ENCODE results near the gene DDX49.

DDX49 gene

DNA sequence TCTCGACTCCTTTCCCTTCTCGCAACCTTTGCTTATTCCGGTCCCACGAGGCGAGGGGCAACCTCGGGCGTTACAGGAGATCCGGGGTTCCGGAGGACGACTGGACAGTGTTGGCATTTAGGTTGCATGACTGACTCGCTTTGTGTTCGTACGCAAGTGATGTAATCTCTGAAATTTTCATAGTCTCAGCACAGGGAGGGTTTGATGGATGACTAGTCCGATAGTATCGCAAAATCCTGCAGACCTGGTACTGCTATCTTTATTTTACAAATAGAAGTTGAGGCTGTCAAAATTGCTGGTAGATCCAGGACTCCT is 342 bp downstream of the DDX49 start:
- H3K4me3 ChIP-seq (ENCODE audit: low read depth, low read length) = peak overlapping the region; percentile 93
- no peaks in the 10 kb centered on the region for H3K9me3 ChIP-seq (ENCODE audit: control insufficient read depth, insufficient read depth, low read depth, low read length)
- no peak overlapping the region for H3K27ac ChIP-seq (ENCODE audit: low read depth, low read length)
- peaks cover 41% of the 10 kb centered on the region for H3K36me3 ChIP-seq (ENCODE audit: control insufficient read depth, insufficient read depth, low read length)
- H3K9ac ChIP-seq (ENCODE audit: low read length) = peak overlapping the region; percentile 90
- H3K4me1 ChIP-seq (ENCODE audit: control insufficient read depth, insufficient read depth, low read length) = no peaks in the 10 kb centered on the region
- H3K27me3 ChIP-seq (ENCODE audit: control insufficient read depth, insufficient read depth, low read length) = no peaks in the 10 kb centered on the region

DNA sequence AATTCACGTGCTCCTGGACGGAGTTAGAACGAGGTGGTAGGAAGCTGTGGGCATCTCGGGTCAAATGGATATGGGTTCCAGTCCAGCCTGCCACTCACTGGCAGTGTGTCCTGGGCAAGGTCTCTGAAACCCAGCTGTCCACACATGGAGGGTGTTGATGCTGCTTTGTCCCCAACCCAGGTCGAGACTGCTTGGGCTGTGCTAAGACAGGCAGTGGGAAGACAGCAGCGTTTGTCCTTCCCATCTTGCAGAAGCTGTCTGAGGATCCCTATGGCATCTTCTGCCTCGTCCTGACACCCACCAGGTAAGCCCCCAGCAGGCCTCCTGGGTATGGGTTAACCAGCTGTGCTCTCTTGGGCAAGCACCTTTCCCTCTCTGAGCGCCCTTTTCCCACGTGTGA is 885 bp downstream of the DDX49 start:
- Histone ChIP-seq H3K27ac (ENCODE audit: low read depth, low read length) (no peak overlapping the region), H3K36me3 (ENCODE audit: control insufficient read depth, insufficient read depth, low read length) (peaks cover 40% of the 10 kb centered on the region)

DNA sequence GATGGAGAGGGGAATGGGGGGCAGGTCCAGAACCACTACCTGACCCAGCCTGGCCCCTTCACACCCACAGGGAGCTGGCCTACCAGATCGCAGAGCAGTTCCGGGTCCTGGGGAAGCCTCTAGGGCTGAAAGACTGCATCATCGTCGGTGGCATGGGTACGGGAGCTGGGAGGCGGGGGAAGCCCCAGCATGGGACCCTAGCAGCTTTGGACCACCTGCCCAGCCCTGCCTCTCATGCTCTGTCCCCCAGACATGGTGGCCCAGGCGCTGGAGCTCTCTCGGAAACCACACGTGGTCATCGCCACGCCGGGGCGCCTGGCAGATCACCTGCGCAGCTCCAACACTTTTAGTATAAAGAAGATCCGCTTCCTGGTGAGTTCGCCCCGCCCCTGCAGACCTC is 2.1 kb downstream of the DDX49 start:
- no peaks in the 10 kb centered on the region for H3K27me3 ChIP-seq (ENCODE audit: control insufficient read depth, insufficient read depth, low read length)
- peaks cover 47% of the 10 kb centered on the region for H3K36me3 ChIP-seq (ENCODE audit: control insufficient read depth, insufficient read depth, low read length)
- H3K4me1 ChIP-seq (ENCODE audit: control insufficient read depth, insufficient read depth, low read length) = no peaks in the 10 kb centered on the region
- H3K27ac ChIP-seq (ENCODE audit: low read depth, low read length) = no peak overlapping the region
- H3K4me3 ChIP-seq (ENCODE audit: low read depth, low read length) = no peak overlapping the region
- H3K9ac ChIP-seq (ENCODE audit: low read length) = no peak overlapping the region
- no peaks in the 10 kb centered on the region for H3K9me3 ChIP-seq (ENCODE audit: control insufficient read depth, insufficient read depth, low read depth, low read length)

More for the DNA sequence above, 885 bp downstream of the DDX49 start:
- Histone ChIP-seq H3K9me3 (ENCODE audit: control insufficient read depth, insufficient read depth, low read depth, low read length) (no peaks in the 10 kb centered on the region), H3K9ac (ENCODE audit: low read length) (peak overlapping the region; percentile 90), H3K4me3 (ENCODE audit: low read depth, low read length) (peak overlapping the region; percentile 93), H3K27me3 (ENCODE audit: control insufficient read depth, insufficient read depth, low read length) (no peaks in the 10 kb centered on the region), H3K4me1 (ENCODE audit: control insufficient read depth, insufficient read depth, low read length) (no peaks in the 10 kb centered on the region)

DNA sequence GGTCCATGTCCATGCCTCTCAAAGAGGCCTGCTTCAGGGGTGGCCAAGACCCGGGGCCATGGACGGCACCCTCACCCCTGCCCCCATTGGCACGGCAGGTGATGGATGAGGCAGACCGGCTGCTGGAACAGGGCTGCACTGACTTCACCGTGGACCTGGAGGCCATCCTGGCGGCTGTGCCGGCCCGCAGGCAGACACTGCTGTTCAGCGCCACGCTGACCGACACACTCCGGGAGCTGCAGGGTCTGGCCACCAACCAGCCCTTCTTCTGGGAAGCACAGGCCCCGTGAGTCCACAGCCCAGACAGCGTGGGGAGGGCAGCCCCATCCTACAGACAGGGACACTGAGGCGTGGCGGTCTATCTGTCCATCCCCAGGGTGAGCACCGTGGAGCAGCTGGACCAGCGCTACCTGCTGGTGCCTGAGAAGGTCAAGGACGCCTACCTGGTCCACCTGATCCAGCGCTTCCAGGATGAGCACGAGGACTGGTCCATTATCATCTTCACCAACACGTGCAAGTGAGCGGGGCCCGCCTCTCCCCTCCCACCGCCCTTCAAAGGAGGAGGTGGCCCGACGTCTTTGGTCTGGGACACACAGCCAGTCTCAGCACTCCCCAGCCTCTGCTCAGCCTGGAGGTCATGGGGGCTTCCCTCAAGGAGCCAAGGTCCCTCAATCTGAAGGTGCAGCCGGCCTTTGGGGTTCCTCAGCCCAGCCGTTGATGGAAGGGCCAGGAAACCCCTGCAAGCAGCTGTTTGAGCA is 2.9 kb downstream of the DDX49 start:
- no peak overlapping the region for H3K9ac ChIP-seq (ENCODE audit: low read length)

DNA sequence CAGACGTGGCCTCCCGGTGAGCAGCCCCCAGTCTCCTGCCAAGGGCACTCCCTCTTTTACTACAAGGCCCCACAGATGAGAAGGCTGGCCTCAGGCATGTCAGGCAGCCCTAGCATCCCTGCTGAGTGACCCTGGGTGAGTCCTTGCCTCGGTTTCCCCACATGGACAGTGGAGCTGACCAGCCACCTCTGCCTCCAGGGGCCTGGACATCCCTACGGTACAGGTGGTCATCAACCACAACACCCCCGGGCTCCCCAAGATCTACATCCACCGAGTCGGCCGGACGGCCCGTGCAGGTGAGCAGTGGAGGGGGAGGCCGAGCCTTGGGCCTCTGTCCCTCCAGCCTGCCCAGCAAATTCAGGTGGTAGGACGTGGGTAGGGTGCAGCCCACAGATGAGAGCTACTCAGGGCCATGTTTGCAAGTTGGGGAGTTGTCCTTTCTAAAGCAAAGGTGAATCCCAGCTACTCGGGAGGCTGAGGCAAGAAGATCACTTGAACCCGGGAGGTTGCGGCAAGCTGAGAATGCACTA is 5.2 kb downstream of the DDX49 start:
- no peaks in the 10 kb centered on the region for H3K27me3 ChIP-seq (ENCODE audit: control insufficient read depth, insufficient read depth, low read length)
- H3K27ac ChIP-seq (ENCODE audit: low read depth, low read length) = no peak overlapping the region
- peaks cover 65% of the 10 kb centered on the region for H3K36me3 ChIP-seq (ENCODE audit: control insufficient read depth, insufficient read depth, low read length)
- no peaks in the 10 kb centered on the region for H3K4me1 ChIP-seq (ENCODE audit: control insufficient read depth, insufficient read depth, low read length)
- no peaks in the 10 kb centered on the region for H3K9me3 ChIP-seq (ENCODE audit: control insufficient read depth, insufficient read depth, low read depth, low read length)
- no peak overlapping the region for H3K9ac ChIP-seq (ENCODE audit: low read length)
- H3K4me3 ChIP-seq (ENCODE audit: low read depth, low read length) = no peak overlapping the region

More for the DNA sequence above, 2.9 kb downstream of the DDX49 start:
- Histone ChIP-seq H3K27ac (ENCODE audit: low read depth, low read length) (no peak overlapping the region), H3K36me3 (ENCODE audit: control insufficient read depth, insufficient read depth, low read length) (peaks cover 49% of the 10 kb centered on the region), H3K4me1 (ENCODE audit: control insufficient read depth, insufficient read depth, low read length) (no peaks in the 10 kb centered on the region), H3K9me3 (ENCODE audit: control insufficient read depth, insufficient read depth, low read depth, low read length) (no peaks in the 10 kb centered on the region), H3K4me3 (ENCODE audit: low read depth, low read length) (no peak overlapping the region), H3K27me3 (ENCODE audit: control insufficient read depth, insufficient read depth, low read length) (no peaks in the 10 kb centered on the region)

DNA sequence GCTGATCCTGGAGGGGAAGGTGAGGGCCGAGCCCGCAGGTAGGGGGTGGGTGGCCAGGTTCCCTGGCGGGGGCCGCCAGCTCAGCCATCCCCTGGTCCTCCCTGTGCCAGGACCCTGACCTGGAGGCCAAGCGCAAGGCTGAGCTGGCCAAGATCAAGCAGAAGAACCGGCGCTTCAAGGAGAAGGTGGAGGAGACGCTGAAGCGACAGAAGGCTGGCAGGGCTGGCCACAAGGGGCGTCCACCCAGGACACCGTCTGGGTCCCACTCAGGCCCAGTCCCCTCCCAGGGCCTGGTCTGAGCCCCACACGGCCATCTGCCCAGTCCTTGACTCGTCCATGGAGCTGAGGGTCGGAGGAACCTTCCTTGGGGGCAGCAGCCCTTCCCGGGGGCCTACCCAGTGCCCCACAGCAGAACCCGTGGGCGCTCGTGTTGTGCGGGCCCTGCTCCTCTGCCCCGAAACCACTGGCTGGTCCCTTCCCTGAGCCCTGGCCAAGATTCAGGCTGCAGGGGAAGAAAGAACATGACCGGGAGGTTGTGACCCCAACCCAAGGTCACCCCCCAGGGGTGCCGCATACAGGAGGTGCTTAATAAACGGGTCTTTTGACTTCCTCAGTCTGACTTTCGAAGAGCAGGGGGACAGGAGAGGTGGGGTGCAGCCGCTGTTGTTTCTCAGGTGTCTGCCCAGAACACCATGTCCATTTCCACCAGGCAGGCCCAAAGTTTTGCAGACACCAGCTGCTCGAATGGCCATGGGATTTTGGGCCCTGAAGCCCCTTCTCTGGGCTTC is 8.7 kb downstream of the DDX49 start:
- H3K9me3 ChIP-seq (ENCODE audit: control insufficient read depth, insufficient read depth, low read depth, low read length) = no peaks in the 10 kb centered on the region
- H3K36me3 ChIP-seq (ENCODE audit: control insufficient read depth, insufficient read depth, low read length) = peaks cover 48% of the 10 kb centered on the region
- no peak overlapping the region for H3K27ac ChIP-seq (ENCODE audit: low read depth, low read length)
- 0 out of 2 replicates have a peak, but pooled peaks cover under 1% of the 10 kb centered on the region for H3K27me3 ChIP-seq (ENCODE audit: control insufficient read depth, insufficient read depth, low read length)
- no peak overlapping the region for H3K9ac ChIP-seq (ENCODE audit: low read length)
- H3K4me3 ChIP-seq (ENCODE audit: low read depth, low read length) = no peak overlapping the region
- H3K4me1 ChIP-seq (ENCODE audit: control insufficient read depth, insufficient read depth, low read length) = peaks cover 4% of the 10 kb centered on the region

DNA sequence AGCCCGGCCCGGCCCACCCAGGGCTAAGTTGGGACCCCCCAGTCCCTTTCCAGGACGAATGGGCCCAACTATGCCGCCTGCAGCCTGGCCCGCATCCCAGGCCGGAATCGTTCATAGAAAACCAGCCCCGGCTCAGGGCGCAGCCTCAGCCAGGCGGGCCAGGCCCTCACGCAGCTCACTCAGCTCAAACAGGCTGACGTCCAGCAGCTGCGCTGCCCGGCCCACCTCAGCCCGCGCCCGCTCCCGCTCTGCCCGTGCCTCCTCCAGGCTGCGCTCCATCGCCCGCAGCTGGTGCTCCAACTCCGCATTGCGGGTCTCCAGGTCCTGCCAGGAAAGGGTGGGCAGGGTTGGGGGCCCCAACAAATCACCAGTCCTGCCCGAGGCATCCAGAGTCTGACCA is 9.8 kb downstream of the DDX49 start:
- no peak overlapping the region for H3K4me3 ChIP-seq (ENCODE audit: low read depth, low read length)
- no peak overlapping the region for H3K27ac ChIP-seq (ENCODE audit: low read depth, low read length)
- peaks cover 42% of the 10 kb centered on the region for H3K36me3 ChIP-seq (ENCODE audit: control insufficient read depth, insufficient read depth, low read length)
- no peaks in the 10 kb centered on the region for H3K9me3 ChIP-seq (ENCODE audit: control insufficient read depth, insufficient read depth, low read depth, low read length)
- no peak overlapping the region for H3K9ac ChIP-seq (ENCODE audit: low read length)
- peaks cover 6% of the 10 kb centered on the region for H3K4me1 ChIP-seq (ENCODE audit: control insufficient read depth, insufficient read depth, low read length)
- 0 out of 2 replicates have a peak, but pooled peaks cover 3% of the 10 kb centered on the region for H3K27me3 ChIP-seq (ENCODE audit: control insufficient read depth, insufficient read depth, low read length)

DNA sequence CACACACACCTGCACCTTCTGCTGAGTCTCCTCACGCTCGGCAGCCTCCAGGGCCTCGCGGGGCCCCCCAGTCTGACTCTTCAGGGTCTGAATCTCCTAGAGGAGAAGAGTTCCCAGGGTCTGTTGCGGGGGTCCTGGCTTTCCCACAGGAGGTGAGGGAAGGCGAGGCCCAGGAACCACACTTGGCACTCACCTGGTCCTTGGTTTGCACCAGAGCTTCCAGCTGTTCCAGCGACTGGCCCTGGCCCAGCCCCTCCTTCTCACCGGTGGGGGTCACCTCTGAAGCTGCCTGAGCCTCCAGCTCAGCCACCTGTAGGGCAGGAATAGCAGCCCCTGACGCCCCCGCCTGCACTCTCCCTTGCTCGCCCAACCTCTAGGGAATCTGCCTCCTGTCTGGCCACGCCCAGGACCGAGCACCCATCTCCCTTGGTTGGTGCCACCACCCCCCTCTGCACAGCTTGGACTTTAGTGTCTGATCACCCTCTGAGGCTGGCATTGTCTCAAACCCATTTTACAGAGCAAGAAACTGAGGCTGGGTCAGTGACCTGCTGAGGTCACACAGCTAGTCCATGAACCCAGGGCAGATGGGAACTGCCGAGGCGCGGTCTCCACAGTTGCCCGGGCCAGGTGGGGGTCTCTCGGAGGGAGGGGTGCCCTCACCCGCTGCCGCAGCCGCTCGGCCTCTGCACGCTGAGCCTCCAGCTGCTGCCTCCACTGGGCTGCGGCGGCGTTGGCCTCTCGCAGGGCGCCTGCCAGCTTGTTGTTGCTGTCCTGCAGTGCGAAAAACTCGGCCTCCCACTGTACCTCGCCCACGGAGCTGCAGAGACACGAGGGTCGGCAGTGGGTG is 12.0 kb downstream of the DDX49 start:
- Histone ChIP-seq H3K4me3 (ENCODE audit: low read depth, low read length) (peak overlapping the region; percentile 27; the same call in 1 of the 2 replicates), H3K36me3 (ENCODE audit: control insufficient read depth, insufficient read depth, low read length) (peaks cover 24% of the 10 kb centered on the region), H3K27me3 (ENCODE audit: control insufficient read depth, insufficient read depth, low read length) (0 out of 2 replicates have a peak, but pooled peaks cover 3% of the 10 kb centered on the region), H3K9me3 (ENCODE audit: control insufficient read depth, insufficient read depth, low read depth, low read length) (no peaks in the 10 kb centered on the region), H3K9ac (ENCODE audit: low read length) (no peak overlapping the region), H3K4me1 (ENCODE audit: control insufficient read depth, insufficient read depth, low read length) (peaks cover 6% of the 10 kb centered on the region), H3K27ac (ENCODE audit: low read depth, low read length) (no peak overlapping the region)

DNA sequence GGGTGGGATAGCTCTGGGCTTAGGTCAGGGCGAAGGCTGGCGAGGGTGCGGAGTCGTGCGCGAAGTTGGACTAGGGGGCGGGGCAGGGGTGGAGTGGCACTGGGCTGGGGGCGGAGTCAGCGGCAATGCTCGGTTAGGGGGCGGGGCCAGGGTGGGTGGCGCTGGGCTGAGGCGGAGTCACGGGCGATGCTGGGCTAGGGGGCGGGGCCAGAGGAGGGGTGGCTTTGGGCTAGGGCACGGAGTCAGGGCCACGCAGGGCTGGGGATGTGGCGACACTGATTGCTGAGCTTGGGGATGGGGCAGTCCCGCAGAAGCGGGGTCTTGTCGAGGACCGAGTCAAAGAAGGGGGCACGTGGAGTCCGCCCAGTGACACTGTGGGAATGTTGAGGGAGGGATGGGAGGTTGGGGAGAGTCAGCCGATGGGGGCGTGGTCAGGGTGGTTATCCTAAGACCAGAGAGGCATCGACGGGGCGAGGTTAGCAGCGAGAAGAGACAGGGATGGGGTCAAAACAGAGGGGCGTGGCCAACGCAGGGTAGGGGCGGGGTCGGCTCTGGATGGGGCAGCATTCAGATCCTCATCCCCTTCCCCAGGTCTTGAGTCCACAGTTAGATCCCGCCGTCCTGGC is 12.8 kb downstream of the DDX49 start:
- H3K36me3 ChIP-seq (ENCODE audit: control insufficient read depth, insufficient read depth, low read length) = peaks cover 23% of the 10 kb centered on the region
- no peak overlapping the region for H3K27ac ChIP-seq (ENCODE audit: low read depth, low read length)
- H3K9ac ChIP-seq (ENCODE audit: low read length) = no peak overlapping the region
- no peaks in the 10 kb centered on the region for H3K9me3 ChIP-seq (ENCODE audit: control insufficient read depth, insufficient read depth, low read depth, low read length)
- peak overlapping the region; percentile 60 for H3K4me3 ChIP-seq (ENCODE audit: low read depth, low read length)
- peaks cover 6% of the 10 kb centered on the region for H3K4me1 ChIP-seq (ENCODE audit: control insufficient read depth, insufficient read depth, low read length)
- H3K27me3 ChIP-seq (ENCODE audit: control insufficient read depth, insufficient read depth, low read length) = 0 out of 2 replicates have a peak, but pooled peaks cover 3% of the 10 kb centered on the region

DNA sequence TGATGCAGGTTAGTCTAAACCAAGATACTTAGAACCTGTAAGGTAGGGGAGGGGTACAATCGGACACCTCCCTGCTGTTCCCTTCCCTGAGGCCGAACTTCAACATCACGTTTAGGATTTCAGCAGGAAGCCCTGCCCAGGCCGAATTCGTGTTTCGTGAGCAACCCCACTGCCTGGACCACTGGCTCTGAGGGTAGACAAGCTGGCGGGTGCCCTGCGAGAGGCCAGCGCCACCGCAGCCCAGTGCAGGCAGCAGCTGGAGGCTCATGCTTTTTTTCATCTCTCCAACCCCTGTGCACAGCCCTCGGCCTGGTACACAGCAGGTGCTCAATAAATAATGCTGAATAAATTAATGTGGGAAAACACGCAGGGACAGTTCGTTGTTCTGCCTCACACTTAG is 13.8 kb downstream of the DDX49 start:
- H3K9ac ChIP-seq (ENCODE audit: low read length) = no peak overlapping the region
- 0 out of 2 replicates have a peak, but pooled peaks cover 3% of the 10 kb centered on the region for H3K27me3 ChIP-seq (ENCODE audit: control insufficient read depth, insufficient read depth, low read length)
- H3K27ac ChIP-seq (ENCODE audit: low read depth, low read length) = no peak overlapping the region
- H3K36me3 ChIP-seq (ENCODE audit: control insufficient read depth, insufficient read depth, low read length) = peaks cover 19% of the 10 kb centered on the region
- peaks cover 6% of the 10 kb centered on the region for H3K4me1 ChIP-seq (ENCODE audit: control insufficient read depth, insufficient read depth, low read length)
- H3K4me3 ChIP-seq (ENCODE audit: low read depth, low read length) = peak overlapping the region; percentile 56
- no peaks in the 10 kb centered on the region for H3K9me3 ChIP-seq (ENCODE audit: control insufficient read depth, insufficient read depth, low read depth, low read length)
